SK-N-MC (cell line): ENCODE measurements around the gene RASSF4.

Experiments
- EZH2 ChIP-seq: fragments of 200-600 bp; sonication (generic); IDR thresholded peaks from one replicate; pipeline ENCODE4 v1.6.1; 2017; ENCODE audit warnings: antibody characterized with exemption
- FOXP2 ChIP-seq: optimal IDR thresholded peaks from 2 replicates; pipeline ENCODE3; 2011; ENCODE audit warnings: mild to moderate bottlenecking, moderate library complexity; ENCODE audit not compliant: insufficient read depth; ENCODE audit errors: extremely low read length, control extremely low read depth
- POLR2AphosphoS5 ChIP-seq: IDR thresholded peaks from 2 replicates; pipeline ENCODE4 v1.6.1; 2012; ENCODE audit warnings: mild to moderate bottlenecking, low read depth, low read length, borderline replicate concordance

GRCh38 chr10:44978213-44978569 is 18.6 kb downstream of the RASSF4 start:
- TF ChIP-seq EZH2, result no peak
- TF ChIP-seq POLR2AphosphoS5, result no peak
- TF ChIP-seq FOXP2, result no peak
